HG03060 (cell line): ENCODE measurements around the gene NAT9.

Source experiments
- ATAC-seq: cut with Tn5 transposase; IDR thresholded peaks from one replicate; pipeline ENCODE4 v1.9.1; 2021; ENCODE audit warnings: low read depth, moderate number of reproducible peaks; ENCODE audit not compliant: unreplicated experiment

The NAT9 gene

GRCh38 chr17:74806334-74806733, 30.2 kb upstream of the NAT9 start:
- ATAC-seq, result no peak

- ATAC-seq, result no peak
These were observed 29.4 kb upstream of the NAT9 start for GRCh38 chr17:74805591-74805991.

DNA sequence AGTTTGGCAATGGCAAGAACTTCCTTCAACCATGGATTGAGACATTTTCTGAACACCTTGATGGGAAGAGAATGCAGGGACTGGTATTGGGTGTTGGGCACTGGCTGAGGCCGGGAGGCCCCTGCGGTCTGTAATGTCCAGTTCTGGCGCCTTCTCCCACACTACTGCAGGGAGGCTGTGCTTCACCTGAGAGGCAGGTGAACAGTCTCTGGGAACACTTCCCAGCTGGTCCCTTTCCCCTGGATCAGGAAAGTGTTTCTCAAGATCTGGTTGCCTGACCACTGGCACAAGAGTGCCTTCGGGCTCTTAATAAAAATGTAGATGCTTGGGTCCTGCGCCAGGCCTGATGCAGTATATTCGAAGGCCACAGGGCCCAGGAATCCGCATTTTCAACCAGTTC, 28.5 kb upstream of the NAT9 start:
- no peak for ATAC-seq

DNA sequence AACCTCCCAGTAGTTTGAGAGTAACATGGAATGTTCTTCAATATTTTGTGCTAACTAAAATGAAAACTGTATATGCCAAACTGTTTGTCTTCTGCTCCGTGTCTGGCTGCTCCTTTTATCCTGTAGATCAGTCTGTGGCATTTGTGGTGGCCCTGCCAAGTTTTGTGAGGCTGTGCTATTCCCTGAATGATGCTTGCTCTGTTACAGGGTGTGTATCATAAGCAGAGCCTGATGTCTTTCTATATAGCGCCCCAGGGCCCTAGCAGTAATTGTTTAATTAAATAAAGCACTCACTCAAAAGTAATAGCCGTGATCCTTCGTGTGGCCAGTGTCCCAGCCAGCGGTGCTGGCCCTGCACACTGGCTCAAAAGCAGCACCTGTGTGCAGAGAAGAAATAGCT, 27.8 kb upstream of the NAT9 start:
- ATAC-seq, result no peak

- ATAC-seq, result no peak
These were observed 27.3 kb upstream of the NAT9 start for GRCh38 chr17:74803388-74803930.

DNA sequence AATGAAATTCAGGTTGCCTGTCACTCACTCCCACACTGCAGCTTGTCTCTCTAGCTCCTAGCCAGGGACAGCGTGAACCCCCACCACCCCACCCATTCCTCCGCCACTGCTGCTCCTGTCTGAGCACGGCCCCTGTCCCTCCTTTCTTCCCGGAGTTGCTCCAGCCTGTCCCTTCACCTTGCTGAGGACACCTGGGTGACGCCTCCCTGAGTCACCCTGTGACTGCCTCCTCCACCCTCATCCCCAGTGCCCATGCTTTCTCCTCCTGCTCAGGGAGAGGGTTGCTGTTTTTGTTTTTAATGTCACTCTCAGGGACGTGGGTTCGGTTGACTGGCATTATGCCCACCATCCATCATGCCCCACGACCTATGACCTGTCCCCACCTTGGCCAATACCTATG, 25.8 kb upstream of the NAT9 start:
- no peak for ATAC-seq

GRCh38 chr17:74800531-74800930, 24.4 kb upstream of the NAT9 start:
- no peak for ATAC-seq

- no peak for ATAC-seq
These were observed 23.0 kb upstream of the NAT9 start for GRCh38 chr17:74799097-74799496.

DNA sequence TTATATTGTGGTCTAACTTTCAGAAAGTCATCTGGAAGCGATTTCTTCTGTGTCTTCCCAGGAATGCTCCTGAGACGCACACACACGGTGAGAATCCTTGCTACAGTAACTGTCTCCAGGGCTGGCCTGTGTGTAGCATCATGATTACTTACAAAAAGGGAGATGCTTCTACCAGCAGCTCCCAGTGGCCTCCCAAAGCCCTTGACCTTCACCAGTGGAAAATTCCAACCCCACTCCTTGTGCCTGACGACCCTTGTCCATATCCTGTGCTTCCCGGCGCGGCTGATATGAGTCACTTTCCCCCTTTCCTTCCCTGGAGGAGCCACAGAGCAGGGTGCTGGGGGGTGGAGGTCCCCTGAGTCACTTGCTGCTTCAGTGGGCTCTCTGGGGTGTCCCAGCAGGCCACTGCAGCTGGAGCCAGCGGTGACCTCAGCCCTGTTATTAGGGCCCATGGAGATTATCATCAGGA, 22.1 kb upstream of the NAT9 start:
- no peak for ATAC-seq

DNA sequence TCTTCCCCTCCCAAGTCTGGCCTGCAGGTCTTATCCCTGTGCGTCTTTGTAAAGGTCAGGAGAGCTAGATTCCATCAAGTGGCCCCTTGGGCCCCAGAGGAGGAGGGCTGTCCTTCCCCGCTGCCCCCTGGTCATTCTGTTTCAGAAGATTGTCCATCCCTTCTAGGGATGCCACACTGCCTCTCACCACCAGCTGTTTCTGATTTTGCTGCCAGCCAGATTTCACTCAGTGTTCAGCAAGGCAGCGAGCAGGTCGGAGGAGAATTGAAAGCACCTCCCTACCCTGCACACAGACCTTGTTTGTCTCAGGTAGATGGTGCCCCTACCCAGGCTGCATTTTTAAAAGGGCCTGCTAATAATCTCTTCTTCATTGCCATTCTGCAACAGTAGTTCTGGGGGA, 21.7 kb upstream of the NAT9 start:
- ATAC-seq, result no peak

DNA sequence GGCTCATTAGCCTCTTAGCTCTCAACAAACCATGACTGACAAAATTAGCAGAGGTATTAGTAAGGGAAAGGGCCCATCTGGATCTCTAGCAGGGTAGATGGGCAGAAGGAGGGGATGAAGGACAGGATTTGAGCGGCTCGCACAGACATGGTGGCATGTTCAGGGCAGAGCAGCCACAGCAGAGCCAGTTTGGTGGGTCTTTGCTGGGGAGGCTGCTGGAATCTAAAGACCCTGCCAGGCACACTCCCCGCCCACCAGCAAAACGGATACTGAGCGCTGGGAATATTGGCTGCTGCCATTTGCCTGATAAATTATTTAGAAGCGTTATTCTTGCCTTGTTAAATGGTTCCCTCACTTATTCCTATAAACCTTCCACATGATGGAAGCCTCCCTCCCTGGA, 20.7 kb upstream of the NAT9 start:
- ATAC-seq, result no peak

GRCh38 chr17:74796211-74796610, 20.1 kb upstream of the NAT9 start:
- no peak for ATAC-seq

DNA sequence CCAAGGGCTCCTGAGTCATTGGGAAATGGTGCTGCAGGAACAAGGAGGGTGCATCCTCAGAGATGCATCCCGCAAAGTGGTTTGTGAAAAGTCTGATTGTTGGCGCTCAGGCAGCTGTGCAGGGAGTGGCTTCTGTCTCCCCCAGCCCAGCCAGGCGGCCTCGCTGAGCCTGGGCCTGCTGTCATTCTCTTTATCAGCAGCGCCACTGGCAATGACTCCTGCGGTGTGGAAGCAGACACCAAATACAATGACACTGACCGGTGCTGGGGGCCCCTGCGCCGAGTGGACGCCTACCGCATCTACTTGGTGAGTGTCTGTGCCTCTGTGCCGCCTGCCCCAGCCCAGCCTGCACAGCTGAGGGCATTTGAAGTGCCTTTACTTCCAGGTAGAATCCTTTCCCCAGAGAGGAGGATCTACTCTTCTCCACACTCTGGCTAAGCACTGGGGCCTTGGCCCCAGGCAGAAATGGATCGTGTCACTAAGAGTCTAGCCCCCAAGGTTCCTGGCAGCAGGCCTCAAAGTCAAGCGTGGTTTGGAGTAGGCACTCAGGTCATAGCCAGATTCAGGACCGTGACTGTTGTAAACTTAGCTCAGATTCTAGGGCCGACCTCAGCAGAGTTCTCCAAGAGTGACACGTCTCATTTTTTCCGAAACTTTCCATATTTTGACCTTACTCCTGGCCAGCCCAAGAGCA, 19.3 kb upstream of the NAT9 start:
- ATAC-seq, result no peak

DNA sequence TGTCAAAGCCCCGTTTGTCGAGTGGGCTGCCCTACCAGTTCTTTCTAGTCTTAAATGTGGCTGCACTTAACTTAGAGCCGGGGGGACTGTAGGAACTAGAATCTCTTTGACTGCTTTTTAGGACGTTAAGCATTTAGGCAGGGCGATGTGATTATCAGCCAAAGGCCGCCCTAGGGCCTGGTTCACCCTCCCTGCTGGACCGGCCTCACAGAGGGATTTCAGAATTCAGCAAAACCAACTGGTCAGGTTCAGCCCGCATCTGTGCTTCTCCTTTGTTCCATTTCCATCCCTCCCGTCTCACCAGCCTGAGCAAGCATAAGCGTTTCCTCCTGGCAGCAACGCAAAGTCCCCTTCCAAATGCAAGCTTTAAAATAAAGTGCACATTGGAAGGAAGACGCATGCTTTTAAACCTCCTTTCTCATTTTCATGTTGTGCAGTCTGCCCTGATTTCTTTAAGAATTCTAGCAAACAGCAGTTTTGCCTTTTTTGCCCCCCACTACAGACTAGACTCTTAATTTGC, 16.5 kb upstream of the NAT9 start:
- ATAC-seq, result no peak

DNA sequence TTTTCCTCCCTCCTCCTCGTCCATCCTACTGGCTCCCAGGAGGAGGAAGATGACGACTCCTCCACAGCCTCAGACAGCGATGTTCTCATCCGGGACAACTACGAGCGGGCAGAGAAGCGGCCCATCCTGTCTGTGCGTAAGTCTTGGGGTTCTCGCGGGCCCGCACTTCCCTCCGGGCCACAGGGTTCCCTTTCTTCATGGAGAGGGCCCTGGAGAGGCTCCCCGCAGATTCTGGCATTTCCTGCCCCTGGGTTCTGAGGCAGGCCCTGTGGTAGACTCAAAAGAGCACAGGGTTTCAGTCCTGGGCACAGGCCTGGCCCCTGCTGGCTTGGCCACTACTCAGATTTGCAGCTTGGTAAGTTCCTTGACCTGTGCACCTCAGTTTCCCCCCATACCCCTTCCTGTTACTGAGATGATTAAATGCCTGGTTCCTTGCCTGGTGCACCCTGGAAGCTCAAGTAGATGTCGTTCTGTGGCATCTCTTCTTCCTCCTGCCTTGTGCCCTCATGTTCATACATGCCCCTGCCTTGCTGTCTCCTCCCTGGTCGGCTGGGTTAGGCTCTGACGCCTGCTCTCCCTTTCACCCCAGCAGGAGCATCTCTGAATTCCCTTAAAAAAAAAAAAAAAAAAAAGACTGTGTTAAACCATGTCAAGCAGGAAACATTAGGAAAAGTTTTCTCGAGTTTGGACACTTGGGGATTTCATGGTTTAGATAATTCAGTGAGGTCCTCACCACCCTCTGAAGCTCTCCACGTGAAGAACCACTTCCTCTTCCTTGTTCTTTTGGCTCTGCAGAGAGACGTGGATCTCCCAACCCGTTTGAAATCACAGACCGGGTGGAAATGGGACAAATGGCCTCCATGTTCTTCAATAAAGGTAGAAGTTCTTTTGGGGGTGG, 14.3 kb upstream of the NAT9 start:
- no peak for ATAC-seq

GRCh38 chr17:74786431-74787055, 10.4 kb upstream of the NAT9 start:
- ATAC-seq, result no peak

DNA sequence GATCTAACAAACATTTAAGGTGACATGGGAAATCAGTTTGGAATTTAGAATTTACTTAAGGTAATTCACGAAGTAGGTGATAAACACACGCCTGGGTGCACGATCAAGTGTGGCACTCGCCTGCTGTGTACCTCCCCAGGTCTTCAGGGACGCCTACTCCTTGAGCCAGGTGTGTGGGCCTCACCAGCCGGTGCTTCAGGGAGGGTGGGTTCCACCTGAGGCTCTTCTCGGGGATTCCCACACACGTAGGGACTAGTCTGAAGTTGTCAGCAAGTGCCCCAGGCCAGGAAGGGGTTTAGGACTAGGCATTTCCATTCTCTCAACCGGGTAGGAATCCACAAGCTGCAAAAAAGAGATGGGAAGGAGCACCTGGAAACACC, 9.8 kb upstream of the NAT9 start:
- ATAC-seq, result no peak

- ATAC-seq, result no peak
These were observed 9.2 kb upstream of the NAT9 start for GRCh38 chr17:74785096-74785980.

DNA sequence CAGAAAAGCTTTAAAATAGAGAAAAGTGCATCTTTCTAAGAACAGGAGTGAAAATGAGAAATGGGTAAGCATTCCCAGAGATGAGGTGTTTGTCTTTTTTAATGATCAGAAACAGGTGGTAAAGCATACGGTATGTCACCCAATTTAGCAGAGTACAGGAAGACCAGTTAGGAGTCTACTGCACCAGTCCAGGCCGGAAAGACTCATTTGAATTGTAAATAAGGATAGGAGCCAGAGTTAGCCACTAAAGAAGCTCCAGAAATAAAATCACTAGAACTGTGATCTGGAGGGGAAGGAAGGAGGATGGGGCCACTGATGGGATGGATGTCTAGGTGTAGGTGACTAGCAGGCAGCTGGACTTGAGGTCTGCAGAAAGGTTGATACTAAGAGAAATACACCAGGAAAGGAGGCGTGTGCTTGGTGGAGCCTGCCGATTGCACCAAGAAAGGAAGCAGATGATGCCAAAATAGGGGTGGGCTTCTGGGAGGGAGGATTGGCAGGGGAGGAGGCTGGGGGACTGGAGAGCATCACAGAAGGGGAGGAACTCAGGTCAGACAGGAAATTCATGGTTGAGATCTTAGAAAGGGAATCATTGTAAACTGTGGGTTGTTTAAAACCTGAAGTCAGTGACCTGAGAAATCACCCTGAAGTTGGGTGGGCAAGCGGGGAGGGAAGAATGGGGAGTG, 8.1 kb upstream of the NAT9 start:
- ATAC-seq, result no peak
